ENCODE results near the gene BCL2L15. TPM values are rescaled to one million over a fixed set of nuclear protein-coding genes. Genes with fewer than 3 reads are reported as not detected.

The BCL2L15 gene
- total RNA-seq, 2 donors from 2014 or later = 0.08 TPM; not detected in 1

- Histone ChIP-seq H3K27me3 (no peaks in the 10 kb centered on the region), H3K4me1 (no peaks in the 10 kb centered on the region), H3K4me3 (no peak overlapping the region), H3K27ac (no peak overlapping the region), H3K36me3 (peaks cover 12% of the 10 kb centered on the region), H3K9me3 (no peaks in the 10 kb centered on the region)
- TF ChIP-seq CTCF (IDR thresholded peaks at IDR 0.05) = no peak
- DNase-seq (ENCODE audit: low spot score) = no peak
Measured at GRCh38 chr1:113890816-113891215, 3.4 kb upstream of the BCL2L15 start.

- Histone ChIP-seq H3K4me3 (no peak overlapping the region), H3K9me3 (no peaks in the 10 kb centered on the region), H3K27me3 (no peaks in the 10 kb centered on the region), H3K36me3 (no peaks in the 10 kb centered on the region), H3K27ac (no peak overlapping the region), H3K4me1 (no peaks in the 10 kb centered on the region)
- TF ChIP-seq CTCF (IDR thresholded peaks at IDR 0.05) = no peak
- DNase-seq (ENCODE audit: low spot score) = no peak
Measured at GRCh38 chr1:113886417-113887401, 672 bp downstream of the BCL2L15 start.

GRCh38 chr1:113881661-113882060 lies 5.7 kb downstream of the BCL2L15 start:
- Histone ChIP-seq H3K27ac (no peak overlapping the region), H3K4me3 (no peak overlapping the region), H3K9me3 (no peaks in the 10 kb centered on the region), H3K4me1 (no peaks in the 10 kb centered on the region), H3K27me3 (no peaks in the 10 kb centered on the region), H3K36me3 (no peaks in the 10 kb centered on the region)
- no peak for DNase-seq (ENCODE audit: low spot score)
- no peak for TF ChIP-seq CTCF (IDR thresholded peaks at IDR 0.05)

GRCh38 chr1:113879739-113880038 lies 7.7 kb downstream of the BCL2L15 start:
- Histone ChIP-seq H3K4me1 (no peaks in the 10 kb centered on the region), H3K27ac (no peak overlapping the region), H3K27me3 (no peaks in the 10 kb centered on the region), H3K9me3 (no peaks in the 10 kb centered on the region), H3K36me3 (no peaks in the 10 kb centered on the region), H3K4me3 (no peak overlapping the region)
- TF ChIP-seq CTCF (IDR thresholded peaks at IDR 0.05) = no peak
- DNase-seq (ENCODE audit: low spot score) = no peak

- H3K4me3 ChIP-seq = no peak overlapping the region
- no peak for TF ChIP-seq CTCF (IDR thresholded peaks at IDR 0.05)
- no peaks in the 10 kb centered on the region for H3K4me1 ChIP-seq
- no peaks in the 10 kb centered on the region for H3K36me3 ChIP-seq
- no peaks in the 10 kb centered on the region for H3K27me3 ChIP-seq
- no peak overlapping the region for H3K27ac ChIP-seq
- H3K9me3 ChIP-seq = no peaks in the 10 kb centered on the region
- no peak for DNase-seq (ENCODE audit: low spot score)
Measured at GRCh38 chr1:113876176-113876575, 11.2 kb downstream of the BCL2L15 start.
